B cell (primary cell): ENCODE results near the gene CEP55. TPM values are rescaled to one million over a fixed set of nuclear protein-coding genes. Genes with fewer than 3 reads are reported as not detected.

Experiments
- ATAC-seq: fragments of 200-7000 bp; cut with Tn5 transposase; one replicate; pipeline ENCODE4 v1.10.0; 2021; ENCODE audit warnings: low read depth, mild to moderate bottlenecking, moderate number of reproducible peaks, moderate library complexity
- CTCF ChIA-PET: fragments of 350-600 bp; sonication (Branson Sonifier 250); formaldehyde crosslinking; loops from one replicate; lab custom pipeline; 2021; ENCODE audit warnings: antibody characterized with exemption, inconsistent platforms; lab: Charles Lee
- POLR2A ChIA-PET: fragments of 350-600 bp; sonication (Branson Sonifier 250); formaldehyde crosslinking; loops from one replicate; lab custom pipeline; 2021; ENCODE audit warnings: antibody characterized with exemption; lab: Charles Lee
- DNase-seq: peaks from one replicate; pipeline ENCODE4 v3.0.0; 2013
- H2AFZ ChIP-seq: 2 replicates; pipeline ENCODE4 v1.6.1; 2012; ENCODE audit warnings: mild to moderate bottlenecking, low read depth, low read length; ENCODE audit not compliant: insufficient read depth, poor library complexity, severe bottlenecking
- H3K27ac ChIP-seq, 2 donors: 1 replicate in 1 of 2; 2 replicates in 1 of 2; pipeline ENCODE4 v1.5.1; 2012 to 2013; ENCODE audit warnings: low read length in 2 of 2, mild to moderate bottlenecking in 2 of 2, moderate library complexity in 1 of 2
- H3K27me3 ChIP-seq, 4 experiments: fragments of 200-600 bp in 1 of 4; sonication (generic) in 1 of 4; replicated peaks in 1 of 4; 1 replicate in 2 of 4; 2 replicates in 2 of 4; pipeline versions ENCODE4 v1.6.1 to v1.7.0; 2013 to 2016; ENCODE audit warnings: low read length in 3 of 4, mild to moderate bottlenecking in 2 of 4, mixed read lengths in 1 of 4, moderate library complexity in 1 of 4; ENCODE audit not compliant: insufficient read depth in 4 of 4, control insufficient read depth in 3 of 4; ENCODE audit errors: control extremely low read depth in 1 of 4
- H3K36me3 ChIP-seq, 2 experiments: replicated peaks in 1 of 2; 1 replicate in 1 of 2; 2 replicates in 1 of 2; pipeline versions ENCODE4 v1.6.1 to v1.7.1; 2013; ENCODE audit warnings: low read length in 1 of 2; ENCODE audit not compliant: insufficient read depth in 2 of 2, control insufficient read depth in 1 of 2; ENCODE audit errors: control extremely low read depth in 1 of 2, extremely low read depth in 1 of 2
- H3K4me1 ChIP-seq, 2 donors: fragments of 200-600 bp in 1 of 2; sonication (generic) in 1 of 2; 1 replicate in 1 of 2; 2 replicates in 1 of 2; pipeline versions ENCODE4 v1.5.1 to v1.6.1; 2013 to 2017; ENCODE audit warnings: low read length in 2 of 2; ENCODE audit not compliant: control insufficient read depth in 2 of 2, insufficient read depth in 2 of 2
- H3K4me2 ChIP-seq: replicated peaks from 2 replicates; pipeline ENCODE3; 2012; ENCODE audit warnings: mild to moderate bottlenecking, low read depth, low read length; ENCODE audit not compliant: poor library complexity, severe bottlenecking
- H3K4me3 ChIP-seq, 5 experiments: fragments of 200-600 bp in 1 of 5; sonication (generic) in 1 of 5; 1 replicate in 3 of 5; 2 replicates in 2 of 5; pipeline versions ENCODE4 v1.5.1 to v1.7.0; 2011 to 2016; ENCODE audit warnings: low read length in 4 of 5, mild to moderate bottlenecking in 4 of 5, low read depth in 2 of 5, control low read depth in 1 of 5, moderate library complexity in 1 of 5; ENCODE audit not compliant: insufficient read depth in 1 of 5; ENCODE audit errors: control extremely low read depth in 1 of 5, extremely low read depth in 1 of 5
- H3K79me2 ChIP-seq: fragments of 200-600 bp; sonication (generic); one replicate; pipeline ENCODE4 v1.6.0; 2016; ENCODE audit warnings: low read length; ENCODE audit not compliant: control insufficient read depth, insufficient read depth
- H3K9ac ChIP-seq: fragments of 200-600 bp; sonication (generic); 2 replicates; pipeline ENCODE4 v1.6.1; 2017; ENCODE audit warnings: mild to moderate bottlenecking, low read length, moderate library complexity
- H3K9me3 ChIP-seq, 3 donors: one replicate each; pipeline versions ENCODE4 v1.6.1 to v1.7.1; 2013; ENCODE audit warnings: low read length in 2 of 3; ENCODE audit not compliant: control insufficient read depth in 2 of 3, insufficient read depth in 1 of 3; ENCODE audit errors: control extremely low read depth in 1 of 3
- H4K20me1 ChIP-seq: 2 replicates; pipeline ENCODE4 v1.6.0; 2012; ENCODE audit warnings: mild to moderate bottlenecking, low read length; ENCODE audit not compliant: insufficient read depth, control insufficient read depth, poor library complexity, severe bottlenecking
- H3K27ac Mint-ChIP-seq: one replicate; pipeline ENCODE4 v1.8.0; 2021; ENCODE audit warnings: mixed read lengths
- H3K27me3 Mint-ChIP-seq: one replicate; pipeline ENCODE4 v1.8.0; 2021; ENCODE audit warnings: mixed read lengths
- H3K4me1 Mint-ChIP-seq: one replicate; pipeline ENCODE4 v1.8.0; 2021; ENCODE audit warnings: mixed read lengths
- H3K4me3 Mint-ChIP-seq: one replicate; pipeline ENCODE4 v1.8.0; 2021; ENCODE audit warnings: mixed read lengths
- H3K9me3 Mint-ChIP-seq: one replicate; pipeline ENCODE4 v1.8.0; 2022; ENCODE audit warnings: mixed read lengths; ENCODE audit not compliant: insufficient read depth
- CTCF ChIP-seq: fragments of 200-600 bp; IDR thresholded peaks from one replicate; pipeline ENCODE4 v1.8.0; 2022; ENCODE audit warnings: antibody characterized with exemption, mild to moderate bottlenecking
- EZH2 ChIP-seq: IDR thresholded peaks from 2 replicates; pipeline ENCODE4 v1.6.1; 2012; ENCODE audit warnings: borderline replicate concordance, low read depth, mild to moderate bottlenecking, moderate library complexity, low read length; ENCODE audit not compliant: insufficient read depth, poor library complexity, severe bottlenecking
- WGBS: methylation state at CpG from one replicate; pipeline ENCODE4 v1.1.5; 2013; ENCODE audit warnings: missing lambda C conversion rate; ENCODE audit not compliant: insufficient coverage; 5-methylcytosine and 5-hydroxymethylcytosine counted together
- intact Hi-C: fragments of 100-400 bp; cut with micrococcal nuclease; formaldehyde crosslinking; loops from one replicate; pipeline ENCODE4 v1.10.0; 2022
- polyA plus RNA-seq: library from polyadenylated mRNA; depleted of rRNA; stranded (reverse); fragments of >200 nt; gene quantifications from 2 replicates; pipeline ENCODE4 v1.2.3, GENCODE V29; 2012
- total RNA-seq, 2 donors: library from RNA; stranded (reverse); fragments of 120-200 nt in 1 of 2; gene quantifications; 1 replicate in 1 of 2; 2 replicates in 1 of 2; pipeline versions ENCODE4 v1.2.3 to v1.2.4, GENCODE V29; 2013 to 2022

The CEP55 gene
- total and polyA plus RNA-seq, 2 donors (not counting 1 experiment from before 2014, with no cell fraction given): 0.12 to 0.27 TPM

GRCh38 chr10:93541402-93542357 lies 45.3 kb downstream of the CEP55 start:
- CTCF ChIA-PET: interaction anchor here (1.6 kb wide), 1 partner anchor 317 kb away, joined by 5 read pairs; no protein-coding TSS in a partner anchor

More at GRCh38 chr10:93541402-93542357, 45.3 kb downstream of the CEP55 start:
- no peak for ATAC-seq
- Mint-ChIP-seq H3K4me1 (peaks cover 2% of the 10 kb centered on the region), H3K27me3 (peaks cover 23% of the 10 kb centered on the region), H3K27ac (no peak overlapping the region), H3K9me3 (no peaks in the 10 kb centered on the region), H3K4me3 (no peak overlapping the region)
- intact Hi-C loops: no loop called here
- no peaks in the 10 kb centered on the region for H3K79me2 ChIP-seq
- H3K27ac ChIP-seq: no peak overlapping the region
- peak; percentile 20 for DNase-seq
- WGBS: 53% methylated on average over 16 of the region's 23 CpGs
- no peaks in the 10 kb centered on the region for H3K4me1 ChIP-seq
- no peak overlapping the region for H3K4me3 ChIP-seq
- peak overlapping the region; percentile 16 for H2AFZ ChIP-seq
- TF ChIP-seq CTCF (peak; percentile 61), EZH2 (no peak)
- H3K4me2 ChIP-seq: no peak overlapping the region
- no peaks in the 10 kb centered on the region for H4K20me1 ChIP-seq
- no peak overlapping the region for H3K9ac ChIP-seq
- POLR2A ChIA-PET: no interaction called here
- H3K36me3 ChIP-seq: no peaks in the 10 kb centered on the region
- H3K9me3 ChIP-seq: no peaks in the 10 kb centered on the region
- no peaks in the 10 kb centered on the region for H3K27me3 ChIP-seq
